Cardiac fibroblast (primary cell): ENCODE results near the gene LIPG.
A peak's percentile ranks its signal among the peaks of the same experiment; 100 is the strongest.

Source experiments
- DNase-seq, 2 donors: peaks; one replicate each; pipeline versions ENCODE4 v3.0.0 to v3.0.0-alpha.2; 2010; ENCODE audit warnings: low read depth in 2 of 2
- H3K4me3 ChIP-seq, 2 donors: replicated peaks in 1 of 2; 1 replicate in 1 of 2; 2 replicates in 1 of 2; pipeline ENCODE4 v1.5.1; 2011; ENCODE audit warnings: low read depth in 2 of 2, low read length in 2 of 2, mild to moderate bottlenecking in 2 of 2, moderate library complexity in 1 of 2
- CTCF ChIP-seq: IDR thresholded peaks from one replicate; pipeline ENCODE4 v1.5.1; 2011; ENCODE audit warnings: low read depth, mild to moderate bottlenecking, low read length, inconsistent platforms

LIPG gene

GRCh38 chr18:49617865-49618264, 56.0 kb downstream of the LIPG start:
- TF ChIP-seq CTCF = no peak

GRCh38 chr18:49618742-49619681, 57.2 kb downstream of the LIPG start:
- no peak for TF ChIP-seq CTCF
- DNase-seq = peak; percentile 14 to 46
- no peak overlapping the region for H3K4me3 ChIP-seq

More at GRCh38 chr18:49617865-49618264, 56.0 kb downstream of the LIPG start:
- DNase-seq = peak in 1 of 2 donors; percentile 43
- no peak overlapping the region for H3K4me3 ChIP-seq

- H3K4me3 ChIP-seq = no peak overlapping the region
- no peak for DNase-seq
- no peak for TF ChIP-seq CTCF
Observed at GRCh38 chr18:49619801-49620200, 57.9 kb downstream of the LIPG start.

- no peak for TF ChIP-seq CTCF
- no peak overlapping the region for H3K4me3 ChIP-seq
- no peak for DNase-seq
Observed at GRCh38 chr18:49621301-49621700, 59.4 kb downstream of the LIPG start.

GRCh38 chr18:49621717-49622351, 60.0 kb downstream of the LIPG start:
- no peak for DNase-seq
- no peak for TF ChIP-seq CTCF
- H3K4me3 ChIP-seq = no peak overlapping the region

GRCh38 chr18:49623571-49623970, 61.7 kb downstream of the LIPG start:
- no peak for TF ChIP-seq CTCF
- no peak for DNase-seq
- H3K4me3 ChIP-seq = no peak overlapping the region
